OCI-LY1 (cell line): ENCODE data around the gene LIN52.

Source experiments
- EZH2 ChIP-seq: fragments of 200-600 bp; sonication (generic), shearing (Covaris generic); IDR thresholded peaks from 2 replicates; pipeline ENCODE4 v1.8.0; 2017; ENCODE audit warnings: borderline replicate concordance, mixed run types, mild to moderate bottlenecking, antibody characterized with exemption, low read length, moderate library complexity, mixed read lengths
- TF ChIP-seq, protein P1 (sequence below): fragments of 200-600 bp; sonication (generic), shearing (Covaris generic); IDR thresholded peaks from 2 replicates; pipeline ENCODE4 v1.5.1; 2017; ENCODE audit warnings: mild to moderate bottlenecking, antibody characterized with exemption, low read length, moderate library complexity, mixed read lengths

DNA sequence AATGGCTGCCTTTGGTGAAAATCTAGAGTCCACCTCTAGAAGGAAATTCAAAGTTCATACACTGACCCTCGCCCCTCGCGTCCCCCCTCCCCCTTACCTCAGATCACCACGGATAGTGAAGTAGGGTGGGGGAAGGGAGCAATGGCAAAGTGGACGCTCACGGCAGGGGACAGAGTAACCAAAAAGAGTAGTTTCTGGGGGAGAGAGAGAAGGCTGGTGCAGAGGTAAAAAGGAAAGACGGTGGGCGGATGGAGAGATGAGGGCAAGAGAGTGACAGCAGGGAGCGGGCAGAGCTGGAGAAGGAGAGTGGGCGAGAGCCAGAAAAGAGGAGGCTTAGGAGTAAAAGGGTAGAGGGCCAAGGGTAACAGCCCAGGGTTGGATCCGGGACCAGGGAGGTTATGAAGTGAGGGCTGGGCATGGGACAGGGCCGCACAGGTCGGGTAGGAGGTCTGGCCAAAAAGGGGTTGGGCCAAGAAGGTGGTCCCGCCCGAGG is 926 bp upstream of the LIN52 start:
- TF ChIP-seq, protein P1, sequence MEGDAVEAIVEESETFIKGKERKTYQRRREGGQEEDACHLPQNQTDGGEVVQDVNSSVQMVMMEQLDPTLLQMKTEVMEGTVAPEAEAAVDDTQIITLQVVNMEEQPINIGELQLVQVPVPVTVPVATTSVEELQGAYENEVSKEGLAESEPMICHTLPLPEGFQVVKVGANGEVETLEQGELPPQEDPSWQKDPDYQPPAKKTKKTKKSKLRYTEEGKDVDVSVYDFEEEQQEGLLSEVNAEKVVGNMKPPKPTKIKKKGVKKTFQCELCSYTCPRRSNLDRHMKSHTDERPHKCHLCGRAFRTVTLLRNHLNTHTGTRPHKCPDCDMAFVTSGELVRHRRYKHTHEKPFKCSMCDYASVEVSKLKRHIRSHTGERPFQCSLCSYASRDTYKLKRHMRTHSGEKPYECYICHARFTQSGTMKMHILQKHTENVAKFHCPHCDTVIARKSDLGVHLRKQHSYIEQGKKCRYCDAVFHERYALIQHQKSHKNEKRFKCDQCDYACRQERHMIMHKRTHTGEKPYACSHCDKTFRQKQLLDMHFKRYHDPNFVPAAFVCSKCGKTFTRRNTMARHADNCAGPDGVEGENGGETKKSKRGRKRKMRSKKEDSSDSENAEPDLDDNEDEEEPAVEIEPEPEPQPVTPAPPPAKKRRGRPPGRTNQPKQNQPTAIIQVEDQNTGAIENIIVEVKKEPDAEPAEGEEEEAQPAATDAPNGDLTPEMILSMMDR = no peak
- TF ChIP-seq EZH2 = no peak
